ENCODE measurements around the gene ANKMY1. TPM values are rescaled to one million over a fixed set of nuclear protein-coding genes. Genes with fewer than 3 reads are reported as not detected.

Gene ANKMY1
- total RNA-seq, 4 donors from 2014 or later = 8.2 to 23.8 (median 17.1) TPM

- H3K4me1 ChIP-seq = peaks cover 0 to 16% (median 0%) of the 10 kb centered on the region in 3 donors
- H3K36me3 ChIP-seq = peaks cover 3 to 39% (median 7%) of the 10 kb centered on the region in 3 donors
- TF ChIP-seq POLR2A (IDR thresholded peaks at IDR 0.05) (no peak), CTCF (IDR thresholded peaks at IDR 0.05) (no peak)
- peaks cover 0 to 11% (median 0%) of the 10 kb centered on the region in 3 donors for H3K9me3 ChIP-seq
- no peak overlapping the region for H3K4me3 ChIP-seq
- intact Hi-C loops (cut with DNase I) = no loop called here
- H3K27me3 ChIP-seq = no peaks in the 10 kb centered on the region
- H3K27ac ChIP-seq = no peak overlapping the region
- DNase-seq = no peak
- WGBS, 2 donors = 27 to 89% methylated on average over 5 of the region's 20 CpGs
Observed at GRCh38 chr2:240468303-240469238, 89.2 kb downstream of the ANKMY1 start.

- Histone ChIP-seq H3K36me3 (peaks cover 3 to 47% (median 7%) of the 10 kb centered on the region in 3 donors), H3K27ac (no peak overlapping the region), H3K9me3 (peaks cover 0 to 3% (median 0%) of the 10 kb centered on the region in 3 donors), H3K4me3 (no peak overlapping the region), H3K4me1 (peaks cover 0 to 16% (median 0%) of the 10 kb centered on the region in 3 donors), H3K27me3 (no peaks in the 10 kb centered on the region)
- TF ChIP-seq CTCF (IDR thresholded peaks at IDR 0.05) (no peak), POLR2A (IDR thresholded peaks at IDR 0.05) (no peak)
- WGBS, 2 donors = 50 to 73% methylated on average over 11 of the region's 22 CpGs
- intact Hi-C loops (cut with DNase I) = no loop called here
- no peak for DNase-seq
Observed at GRCh38 chr2:240467659-240468302, 90.0 kb downstream of the ANKMY1 start.

- intact Hi-C loops (cut with DNase I) = no loop called here
- no peaks in the 10 kb centered on the region for H3K27me3 ChIP-seq
- no peak overlapping the region for H3K27ac ChIP-seq
- no peak overlapping the region for H3K4me3 ChIP-seq
- WGBS, 2 donors = 53 to 78% methylated on average over 4 to 7 of the region's 12 CpGs
- TF ChIP-seq CTCF (IDR thresholded peaks at IDR 0.05) = no peak
- peaks cover 6 to 53% (median 7%) of the 10 kb centered on the region in 3 donors for H3K36me3 ChIP-seq
- no peaks in the 10 kb centered on the region for H3K9me3 ChIP-seq
- peaks cover 0 to 16% (median 0%) of the 10 kb centered on the region in 3 donors for H3K4me1 ChIP-seq
- no peak for DNase-seq
Observed at GRCh38 chr2:240467149-240467642, 90.6 kb downstream of the ANKMY1 start.

- DNase-seq = no peak
- no CpG with 5 or more reads among the region's 19 CpGs for WGBS, 2 donors
- Histone ChIP-seq H3K9me3 (no peaks in the 10 kb centered on the region), H3K27ac (no peak overlapping the region), H3K27me3 (no peaks in the 10 kb centered on the region), H3K4me3 (no peak overlapping the region), H3K4me1 (peaks cover 0 to 16% (median 0%) of the 10 kb centered on the region in 3 donors), H3K36me3 (peaks cover 7 to 59% (median 7%) of the 10 kb centered on the region in 3 donors)
- intact Hi-C loops (cut with DNase I) = no loop called here
- TF ChIP-seq POLR2A (IDR thresholded peaks at IDR 0.05) (no peak), CTCF (IDR thresholded peaks at IDR 0.05) (no peak)
Observed at GRCh38 chr2:240466579-240467148, 91.1 kb downstream of the ANKMY1 start.
